Neural cell (in vitro differentiated cells): ENCODE results near the gene UGT1A8. TPM values are rescaled to one million over a fixed set of nuclear protein-coding genes. Genes with fewer than 3 reads are reported as not detected.

ENCODE experiments used
- H2AFZ ChIP-seq: fragments of 200-600, 300-800 bp; sonication (generic), shearing (Covaris generic); 2 replicates; pipeline ENCODE4 v1.6.0; 2014; ENCODE audit warnings: low read depth, mild to moderate bottlenecking, antibody characterized with exemption, low read length, moderate library complexity
- H3F3A ChIP-seq: fragments of 200-600 bp; shearing (Covaris generic); 2 replicates; pipeline ENCODE4 v1.6.1; 2016; ENCODE audit warnings: mild to moderate bottlenecking, moderate library complexity, mixed read lengths, antibody characterized with exemption, low read length; ENCODE audit not compliant: insufficient read depth, poor library complexity, severe bottlenecking
- H3K27ac ChIP-seq: fragments of 200-600, 300-800 bp; sonication (generic), shearing (Covaris generic); 2 replicates; pipeline ENCODE4 v1.5.1; 2014; ENCODE audit warnings: mild to moderate bottlenecking, low read length, moderate library complexity
- H3K27me3 ChIP-seq: fragments of 300-800, 200-600 bp; sonication (generic), shearing (Covaris generic); 2 replicates; pipeline ENCODE4 v1.6.0; 2014; ENCODE audit warnings: mild to moderate bottlenecking, low read depth, low read length, moderate library complexity; ENCODE audit not compliant: insufficient read depth
- H3K36me3 ChIP-seq: fragments of 300-800, 200-600 bp; sonication (generic), shearing (Covaris generic); 2 replicates; pipeline ENCODE4 v1.5.1; 2014; ENCODE audit warnings: mild to moderate bottlenecking, antibody characterized with exemption, low read length, moderate library complexity; ENCODE audit not compliant: insufficient read depth
- H3K4me2 ChIP-seq: fragments of 300-800, 200-600 bp; sonication (generic), shearing (Covaris generic); 2 replicates; pipeline ENCODE4 v1.6.0; 2014; ENCODE audit warnings: mild to moderate bottlenecking, low read length
- H3K4me3 ChIP-seq: fragments of 300-800, 200-600 bp; sonication (generic), shearing (Covaris generic); 2 replicates; pipeline ENCODE4 v1.5.1; 2014; ENCODE audit warnings: mild to moderate bottlenecking, low read length, moderate library complexity
- H3K79me2 ChIP-seq: fragments of 200-600 bp; shearing (Covaris generic); replicated peaks from 2 replicates; pipeline ENCODE4 v1.6.0; 2014; ENCODE audit warnings: mild to moderate bottlenecking, low read length, moderate library complexity; ENCODE audit not compliant: insufficient read depth
- H3K9ac ChIP-seq: fragments of 300-800, 200-600 bp; sonication (generic), shearing (Covaris generic); 2 replicates; pipeline ENCODE4 v1.6.1; 2016; ENCODE audit warnings: mild to moderate bottlenecking, low read length, mixed read lengths
- H3K9me2 ChIP-seq: fragments of 200-600 bp; shearing (Covaris generic); 2 replicates; pipeline ENCODE4 v1.6.1; 2016; ENCODE audit warnings: mild to moderate bottlenecking, low read length, mixed read lengths; ENCODE audit not compliant: insufficient read depth
- H3K9me3 ChIP-seq: fragments of 200-600, 300-800 bp; sonication (generic), shearing (Covaris generic); 2 replicates; pipeline ENCODE4 v1.6.1; 2016; ENCODE audit warnings: mild to moderate bottlenecking, mixed run types, low read length, moderate library complexity, mixed read lengths
- H4K20me1 ChIP-seq: fragments of 200-600 bp; shearing (Covaris generic); 2 replicates; pipeline ENCODE4 v1.6.1; 2016; ENCODE audit warnings: mild to moderate bottlenecking, mixed run types; ENCODE audit not compliant: insufficient read depth
- CTCF ChIP-seq: fragments of 450-650 bp; IDR thresholded peaks from 2 replicates; pipeline ENCODE4 v1.5.1; 2014; ENCODE audit warnings: antibody characterized with exemption, mild to moderate bottlenecking, moderate library complexity; ENCODE audit not compliant: poor library complexity, severe bottlenecking
- EP300 ChIP-seq: fragments of 450-650 bp; conservative IDR thresholded peaks from 2 replicates; pipeline ENCODE4 v1.6.1; 2014; ENCODE audit warnings: antibody characterized with exemption, mild to moderate bottlenecking, moderate library complexity; ENCODE audit not compliant: poor library complexity, severe bottlenecking
- EZH2 ChIP-seq: fragments of 200-600, 300-800 bp; shearing (Covaris generic), sonication (generic); IDR thresholded peaks from 2 replicates; pipeline ENCODE4 v1.6.1; 2014; ENCODE audit warnings: antibody characterized with exemption, low read length, borderline replicate concordance, mild to moderate bottlenecking; ENCODE audit not compliant: insufficient read depth, poor library complexity, severe bottlenecking
- MXI1 ChIP-seq: fragments of 450-650 bp; conservative IDR thresholded peaks from 2 replicates; pipeline ENCODE4 v1.6.1; 2014; ENCODE audit warnings: antibody characterized with exemption, mild to moderate bottlenecking; ENCODE audit not compliant: poor library complexity, severe bottlenecking
- POLR2AphosphoS5 ChIP-seq: IDR thresholded peaks from 2 replicates; pipeline ENCODE4 v1.6.1; 2012
- RAD21 ChIP-seq: fragments of 450-650 bp; conservative IDR thresholded peaks from 2 replicates; pipeline ENCODE4 v1.6.1; 2014; ENCODE audit warnings: antibody characterized with exemption, mild to moderate bottlenecking, moderate library complexity
- REST ChIP-seq: IDR thresholded peaks from 2 replicates; pipeline ENCODE4 v1.6.1; 2012; ENCODE audit warnings: borderline replicate concordance
- SMC3 ChIP-seq: fragments of 450-650 bp; conservative IDR thresholded peaks from 2 replicates; pipeline ENCODE4 v1.6.1; 2014; ENCODE audit warnings: antibody characterized with exemption, mild to moderate bottlenecking, moderate library complexity; ENCODE audit not compliant: poor library complexity
- TAF1 ChIP-seq: IDR thresholded peaks from 2 replicates; pipeline ENCODE4 v1.6.1; 2012; ENCODE audit warnings: low read depth
- polyA plus RNA-seq: library from polyadenylated mRNA; depleted of rRNA; stranded (reverse); fragments of >200 nt; gene quantifications from 2 replicates; pipeline ENCODE4 v1.2.3, GENCODE V29; 2014

UGT1A8 gene
- polyA plus RNA-seq, 1 donor from 2014 or later = not detected

- no peaks in the 10 kb centered on the region for H3K9me3 ChIP-seq
- no peaks in the 10 kb centered on the region for H3K79me2 ChIP-seq
- no peak overlapping the region for H2AFZ ChIP-seq
- H3K4me2 ChIP-seq = no peak overlapping the region
- H3K36me3 ChIP-seq = no peaks in the 10 kb centered on the region
- no peak overlapping the region for H3K4me3 ChIP-seq
- H4K20me1 ChIP-seq = no peaks in the 10 kb centered on the region
- TF ChIP-seq RAD21 = no peak
- TF ChIP-seq TAF1 = no peak
- TF ChIP-seq EP300 = no peak
- TF ChIP-seq SMC3 = no peak
- no peak for TF ChIP-seq POLR2AphosphoS5
- TF ChIP-seq EZH2 = no peak
- TF ChIP-seq REST = no peak
- no peak for TF ChIP-seq CTCF
- H3K9ac ChIP-seq = no peak overlapping the region
- H3F3A ChIP-seq = no peaks in the 10 kb centered on the region
- no peaks in the 10 kb centered on the region for H3K9me2 ChIP-seq
- H3K27ac ChIP-seq = no peak overlapping the region
- no peaks in the 10 kb centered on the region for H3K27me3 ChIP-seq
Observed at GRCh38 chr2:233793465-233794127, 176.2 kb downstream of the UGT1A8 start.

- Histone ChIP-seq H3K9me3 (no peaks in the 10 kb centered on the region), H3K4me2 (no peak overlapping the region), H3K79me2 (no peaks in the 10 kb centered on the region), H3K36me3 (no peaks in the 10 kb centered on the region), H3K9me2 (no peaks in the 10 kb centered on the region), H3K9ac (no peak overlapping the region), H4K20me1 (no peaks in the 10 kb centered on the region), H3K27me3 (no peaks in the 10 kb centered on the region), H3K4me3 (no peak overlapping the region), H3K27ac (no peak overlapping the region), H2AFZ (no peak overlapping the region), H3F3A (no peaks in the 10 kb centered on the region)
- TF ChIP-seq REST (no peak), EP300 (no peak), POLR2AphosphoS5 (no peak), MXI1 (no peak), CTCF (no peak), SMC3 (no peak), EZH2 (no peak), TAF1 (no peak)
Observed at GRCh38 chr2:233794128-233794658, 176.8 kb downstream of the UGT1A8 start.
